ENCODE data around the gene PRKACG. TPM values are rescaled to one million over a fixed set of nuclear protein-coding genes. Genes with fewer than 3 reads are reported as not detected.
"Not testable (repeated sequence)": the region's sequence is repeated elsewhere in the genome, so short reads cannot be mapped to it uniquely, and the experiment has no call there.

Gene PRKACG
- not detected in 2 replicates for total RNA-seq (2014; rRNA removed; shearing (Covaris generic))
- not detected in 2 replicates for polyA plus RNA-seq (2015; cell fraction: cytosol; rRNA removed)
- polyA plus RNA-seq (2015; cell fraction: nucleus; rRNA removed) = not detected in 2 replicates

DNA sequence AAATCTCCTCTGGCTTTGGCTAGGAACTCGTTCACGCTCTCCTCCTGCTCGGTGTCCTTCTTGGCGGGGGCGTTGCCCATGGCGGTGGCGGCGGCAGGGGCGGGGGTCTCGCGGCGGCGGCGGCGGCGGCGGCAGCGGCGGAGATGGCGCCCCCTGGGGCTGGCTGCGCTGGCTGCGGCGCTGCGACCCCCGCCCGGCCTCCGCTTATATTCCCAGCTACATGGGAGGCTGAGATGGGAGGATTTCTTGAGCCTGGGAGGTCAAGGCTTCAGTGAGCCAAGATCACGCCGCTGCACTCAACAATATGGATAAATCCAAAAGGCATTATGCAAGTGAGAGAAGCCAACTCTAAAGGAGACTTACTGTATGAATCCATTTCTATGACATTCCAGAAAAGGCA, at the start of gene PRKACG:
Gene PRKACG (minus strand): TSS at position 101 of the 400 bp plus-strand sequence. CDS start 21 bp downstream, at position 80.
- in situ Hi-C loops (cut with HindIII; ENCODE audit: low pct_unique_long_range_greater_than_20kb, low sequenced_read_pairs) = no loop called here
- no peak for DNase-seq (ENCODE audit: low read depth, low spot score)

DNA sequence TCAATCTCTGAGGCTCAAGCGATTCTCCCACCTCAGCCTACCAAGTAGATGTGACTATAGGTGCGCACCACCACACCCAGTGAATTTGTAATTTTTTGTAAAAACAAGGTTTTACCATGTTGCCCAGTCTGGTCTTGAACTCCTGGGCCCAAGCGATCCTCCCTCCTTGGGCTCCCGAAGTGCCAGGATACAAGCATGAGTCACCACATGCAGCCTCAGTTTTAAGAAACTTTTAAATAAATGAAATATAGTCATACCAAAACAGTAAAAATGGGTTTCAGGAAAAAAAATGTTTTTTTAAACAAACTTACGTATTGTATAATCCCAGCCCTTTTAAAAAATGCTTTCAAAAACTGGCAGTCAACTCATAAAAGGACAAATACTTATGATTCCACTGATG, 48.3 kb upstream of the PRKACG start:
- in situ Hi-C loops (cut with HindIII; ENCODE audit: low pct_unique_long_range_greater_than_20kb, low sequenced_read_pairs) = no loop called here
- DNase-seq (ENCODE audit: low read depth, low spot score) = no peak

DNA sequence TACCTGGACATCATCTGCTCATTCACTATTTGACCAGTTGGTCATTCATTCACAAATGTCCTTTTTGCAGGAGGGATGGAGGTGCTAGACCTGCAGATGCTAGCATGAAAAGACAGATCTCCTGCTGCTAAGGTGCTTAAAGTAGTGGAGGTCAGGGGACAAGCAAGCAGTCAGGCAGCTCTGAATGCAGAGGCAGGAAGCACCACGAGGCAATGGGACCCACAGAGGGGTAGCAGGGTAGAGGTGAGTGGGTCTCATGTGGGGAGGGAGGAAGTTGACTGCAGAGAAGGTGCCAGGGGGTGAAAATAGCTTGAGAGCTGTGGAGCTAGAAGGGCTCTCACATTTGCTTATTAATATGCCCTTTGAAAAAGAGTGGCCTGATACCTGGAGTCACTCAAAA, 46.9 kb upstream of the PRKACG start:
- in situ Hi-C loops (cut with HindIII; ENCODE audit: low pct_unique_long_range_greater_than_20kb, low sequenced_read_pairs) = no loop called here
- DNase-seq (ENCODE audit: low read depth, low spot score) = no peak

DNA sequence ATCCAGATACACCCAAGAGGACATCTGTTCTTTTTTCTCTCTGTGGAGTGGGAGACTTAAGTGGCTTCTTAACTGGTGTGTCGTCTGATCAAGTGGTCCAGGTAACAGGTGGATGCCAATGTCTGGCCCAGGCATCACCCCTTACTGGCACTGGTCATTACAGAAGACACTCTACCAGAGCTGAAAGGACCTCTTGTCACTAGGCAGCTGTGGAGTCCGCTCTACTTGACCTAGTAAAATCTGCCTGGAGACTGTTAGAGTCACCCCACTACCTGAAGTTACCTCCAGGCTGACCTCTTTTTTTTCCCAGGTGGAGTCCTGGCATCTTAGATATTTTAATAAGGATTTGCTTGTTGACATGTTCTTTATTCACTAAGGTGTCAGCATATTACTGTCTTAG, 44.2 kb upstream of the PRKACG start:
- in situ Hi-C loops (cut with HindIII; ENCODE audit: low pct_unique_long_range_greater_than_20kb, low sequenced_read_pairs) = no loop called here

DNA sequence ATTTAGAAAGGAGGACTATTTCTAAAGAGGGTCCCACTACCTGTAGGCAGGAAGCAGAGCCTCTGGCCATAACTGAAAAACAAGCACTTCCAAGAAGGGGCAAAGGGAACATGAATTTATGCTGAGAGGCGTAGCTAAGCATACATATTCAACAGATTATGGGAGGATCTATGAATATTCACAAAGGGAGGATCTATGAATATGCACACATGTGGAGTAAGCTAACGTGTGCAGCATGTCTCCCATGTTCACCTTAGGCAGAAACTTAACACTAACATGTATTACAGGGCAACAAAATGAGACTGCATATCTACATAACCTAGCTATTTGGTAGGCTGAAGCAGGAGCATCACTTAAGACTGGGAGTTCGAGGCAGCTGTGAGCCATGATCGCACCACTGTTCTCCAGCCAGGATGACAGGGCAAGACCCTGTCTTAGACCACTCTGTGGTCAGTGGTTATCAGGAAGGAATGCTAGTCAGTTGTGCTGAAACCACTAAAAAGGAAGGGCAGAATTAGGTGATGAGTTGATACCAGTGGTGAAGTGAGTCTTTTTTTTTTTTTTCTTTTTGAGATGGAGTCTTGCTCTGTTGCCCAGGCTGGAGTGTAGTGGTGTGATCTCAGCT, 42.4 kb upstream of the PRKACG start:
- in situ Hi-C loops (cut with HindIII; ENCODE audit: low pct_unique_long_range_greater_than_20kb, low sequenced_read_pairs) = no loop called here
- DNase-seq (ENCODE audit: low read depth, low spot score) = no peak

More for the DNA sequence above, 44.2 kb upstream of the PRKACG start:
- DNase-seq (ENCODE audit: low read depth, low spot score) = no peak

DNA sequence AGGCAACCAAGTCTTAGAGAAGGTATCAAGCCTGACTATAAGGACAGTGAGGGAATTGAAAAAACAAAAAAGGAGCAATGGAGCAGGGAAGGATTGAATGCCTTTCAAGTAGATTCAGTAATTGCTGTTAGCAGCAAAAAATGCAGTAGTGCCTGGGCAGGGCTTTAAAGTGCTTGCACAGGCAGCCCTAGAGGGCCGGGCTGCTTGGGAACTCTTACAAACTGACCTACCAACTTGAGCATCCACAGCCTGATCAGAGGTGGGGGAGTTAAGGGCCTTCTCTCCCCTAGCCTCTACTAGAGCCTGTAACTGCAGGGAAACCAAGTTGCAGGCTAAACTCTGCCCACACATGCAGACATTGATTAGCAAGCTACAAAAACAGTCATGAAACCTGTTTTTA, 41.1 kb upstream of the PRKACG start:
- DNase-seq (ENCODE audit: low read depth, low spot score) = no peak
- in situ Hi-C loops (cut with HindIII; ENCODE audit: low pct_unique_long_range_greater_than_20kb, low sequenced_read_pairs) = no loop called here

DNA sequence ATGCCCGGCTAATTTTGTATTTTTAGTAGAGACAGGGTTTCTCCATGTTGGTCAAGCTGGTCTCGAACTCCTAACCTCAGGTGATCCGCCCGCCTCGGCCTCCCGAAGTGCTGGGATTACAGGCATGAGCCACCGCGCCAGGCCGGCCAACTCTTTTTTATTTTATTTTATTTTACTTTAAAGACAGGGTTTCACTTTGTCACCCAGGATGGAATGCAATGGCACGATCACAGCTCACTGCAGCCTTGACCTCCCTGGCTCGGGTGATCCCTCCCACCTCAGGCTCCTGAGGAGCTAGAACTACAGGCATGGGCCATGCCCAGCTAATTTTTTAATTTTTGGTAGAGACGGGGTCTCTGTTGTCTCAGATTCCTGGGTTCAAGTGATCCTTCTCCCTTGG, 37.0 kb upstream of the PRKACG start:
- in situ Hi-C loops (cut with HindIII; ENCODE audit: low pct_unique_long_range_greater_than_20kb, low sequenced_read_pairs); DNase-seq (ENCODE audit: low read depth, low spot score): not testable (repeated sequence)

DNA sequence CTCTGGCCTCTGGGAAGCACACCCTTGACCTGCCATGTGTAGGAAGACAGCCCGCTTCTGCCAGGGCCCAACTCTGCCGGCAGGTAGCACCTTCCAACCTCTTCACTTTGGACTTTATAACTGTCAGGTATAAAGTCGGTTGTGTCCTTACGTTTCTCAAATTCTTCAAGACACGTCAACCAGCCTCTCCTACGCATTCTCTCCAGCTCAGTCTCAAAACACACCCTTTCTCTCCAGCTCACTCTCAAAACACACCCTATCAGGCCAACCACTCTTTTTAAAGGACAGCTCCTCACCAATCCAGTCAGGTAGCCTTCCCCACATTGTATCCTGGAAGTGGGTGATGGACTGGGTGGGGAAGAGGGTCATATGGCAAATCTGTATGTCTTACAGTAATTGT, 35.2 kb upstream of the PRKACG start:
- in situ Hi-C loops (cut with HindIII; ENCODE audit: low pct_unique_long_range_greater_than_20kb, low sequenced_read_pairs) = no loop called here
- no peak for DNase-seq (ENCODE audit: low read depth, low spot score)

DNA sequence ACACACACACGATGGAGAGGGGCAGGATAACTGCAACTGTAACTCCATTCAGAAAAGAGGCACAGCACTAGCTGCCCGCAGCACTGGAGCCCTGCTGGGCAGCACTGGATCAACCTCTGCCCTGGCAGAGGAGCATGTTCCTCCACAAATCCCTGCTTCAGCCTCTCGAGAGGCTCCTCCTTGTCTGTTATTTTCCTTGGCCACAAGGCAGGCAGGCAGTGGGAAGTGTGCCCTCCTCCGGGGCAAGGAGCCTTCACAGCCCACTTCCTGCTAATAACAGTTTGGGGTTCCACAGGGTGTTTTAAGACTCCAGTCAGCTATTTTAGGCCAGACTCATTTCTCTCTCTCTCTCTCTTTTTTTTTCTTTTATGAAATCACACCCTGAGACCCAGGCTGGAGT, 33.5 kb upstream of the PRKACG start:
- no peak for DNase-seq (ENCODE audit: low read depth, low spot score)
- in situ Hi-C loops (cut with HindIII; ENCODE audit: low pct_unique_long_range_greater_than_20kb, low sequenced_read_pairs) = no loop called here

DNA sequence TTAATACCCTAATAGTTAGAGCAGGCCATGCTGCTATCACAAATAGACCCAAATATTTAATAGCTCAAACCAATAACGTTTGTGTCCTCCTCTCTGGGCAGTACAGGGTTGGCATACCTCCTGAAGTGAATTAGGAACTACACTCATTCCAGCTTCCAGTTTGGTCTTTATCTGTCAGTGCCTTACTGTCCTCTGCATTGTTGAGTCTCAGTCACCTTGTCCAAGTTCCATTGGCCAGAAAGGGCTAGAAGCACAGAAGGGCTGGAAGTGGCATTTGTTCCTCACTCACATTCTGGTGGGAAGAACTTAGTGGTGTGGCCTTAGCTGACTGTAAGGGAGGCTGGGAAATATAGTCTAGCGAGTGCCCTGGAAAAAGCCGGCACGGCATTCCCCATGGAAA, 32.8 kb upstream of the PRKACG start:
- no peak for DNase-seq (ENCODE audit: low read depth, low spot score)
- in situ Hi-C loops (cut with HindIII; ENCODE audit: low pct_unique_long_range_greater_than_20kb, low sequenced_read_pairs) = no loop called here

DNA sequence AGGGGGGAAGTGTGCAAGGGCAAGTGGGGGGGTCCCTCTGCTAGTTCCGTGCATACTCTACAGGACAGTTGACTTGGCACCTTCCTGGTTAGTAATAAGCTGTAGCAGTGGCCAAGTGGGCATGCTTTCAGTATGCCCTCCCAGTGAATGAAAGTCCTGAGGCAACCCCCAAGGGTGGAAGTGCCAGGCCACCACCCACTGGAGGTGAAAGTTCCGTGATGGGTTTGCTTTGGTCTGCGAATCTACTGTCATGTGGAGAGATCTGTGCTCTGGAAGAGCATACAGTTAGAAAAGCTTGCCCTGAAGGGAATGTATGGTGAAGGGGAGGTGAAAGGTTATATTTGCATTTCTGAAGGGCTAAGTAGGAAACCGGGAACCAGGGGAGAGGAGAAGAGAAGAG, 31.9 kb upstream of the PRKACG start:
- in situ Hi-C loops (cut with HindIII; ENCODE audit: low pct_unique_long_range_greater_than_20kb, low sequenced_read_pairs) = no loop called here
- no peak for DNase-seq (ENCODE audit: low read depth, low spot score)

DNA sequence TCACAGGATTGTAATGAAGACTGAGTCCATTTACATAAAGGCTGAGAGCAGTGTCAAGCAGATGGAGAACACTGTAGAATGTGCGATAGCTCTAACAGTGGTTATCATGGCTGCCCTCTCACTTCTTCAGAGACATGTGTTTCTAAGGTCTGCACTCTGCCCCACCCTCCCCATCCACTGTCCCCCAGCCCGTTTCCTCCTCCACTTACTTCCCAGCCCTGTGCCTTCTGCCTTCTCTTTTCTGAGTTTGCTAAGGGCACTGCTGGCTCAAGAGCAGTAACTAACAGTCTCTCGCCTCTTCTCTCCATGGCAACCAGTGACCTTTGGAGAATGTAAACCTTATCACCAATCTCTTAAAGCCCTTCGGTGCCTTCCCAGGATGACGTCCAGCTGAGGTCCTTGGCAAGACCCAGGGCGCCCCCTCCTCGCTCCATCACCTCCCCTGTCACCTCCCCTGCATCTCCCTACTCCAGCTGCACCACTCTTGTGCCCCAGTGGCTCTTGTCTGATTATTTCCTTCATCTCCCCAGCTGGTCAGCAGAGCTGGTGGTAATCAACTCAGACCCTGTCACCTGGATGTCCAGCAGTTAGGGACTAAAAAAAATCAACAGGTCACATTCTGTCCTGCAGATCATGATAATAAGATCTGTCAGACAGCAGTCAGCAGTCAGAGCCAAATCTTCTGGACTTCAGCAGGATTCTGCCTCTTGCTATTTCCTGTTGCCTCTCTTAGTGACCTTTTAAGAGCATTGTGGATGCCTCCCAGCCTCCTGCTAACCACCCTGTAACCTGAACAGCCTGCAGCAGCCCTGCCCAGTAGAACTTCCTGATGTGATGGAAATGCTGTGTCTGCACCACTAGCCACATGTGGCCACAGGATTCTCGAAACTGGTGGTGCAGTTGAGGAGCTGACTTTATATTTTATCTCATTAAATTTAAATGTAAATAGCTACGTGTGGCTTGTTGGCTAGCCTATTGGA, 30.6 kb upstream of the PRKACG start:
- no peak for DNase-seq (ENCODE audit: low read depth, low spot score)
- in situ Hi-C loops (cut with HindIII; ENCODE audit: low pct_unique_long_range_greater_than_20kb, low sequenced_read_pairs) = no loop called here

DNA sequence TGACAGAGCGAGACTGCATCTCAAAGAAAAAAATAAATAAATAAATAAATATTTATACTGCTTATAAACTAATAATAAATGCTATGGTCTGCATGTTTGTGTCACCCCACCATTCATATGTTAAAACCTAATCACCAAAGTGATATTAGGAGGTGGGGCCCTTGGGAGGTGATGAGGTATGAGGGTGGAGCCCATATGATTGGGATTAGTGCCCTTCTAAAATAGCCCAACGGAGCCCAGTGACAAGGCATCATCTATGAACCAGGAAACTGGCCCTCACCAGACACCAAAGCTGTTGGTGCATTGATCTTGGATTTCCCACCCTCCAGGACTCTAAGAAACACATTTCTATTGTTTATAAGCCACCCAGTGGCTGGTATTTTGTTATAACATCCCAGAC, 26.7 kb upstream of the PRKACG start:
- no peak for DNase-seq (ENCODE audit: low read depth, low spot score)
- in situ Hi-C loops (cut with HindIII; ENCODE audit: low pct_unique_long_range_greater_than_20kb, low sequenced_read_pairs) = no loop called here

DNA sequence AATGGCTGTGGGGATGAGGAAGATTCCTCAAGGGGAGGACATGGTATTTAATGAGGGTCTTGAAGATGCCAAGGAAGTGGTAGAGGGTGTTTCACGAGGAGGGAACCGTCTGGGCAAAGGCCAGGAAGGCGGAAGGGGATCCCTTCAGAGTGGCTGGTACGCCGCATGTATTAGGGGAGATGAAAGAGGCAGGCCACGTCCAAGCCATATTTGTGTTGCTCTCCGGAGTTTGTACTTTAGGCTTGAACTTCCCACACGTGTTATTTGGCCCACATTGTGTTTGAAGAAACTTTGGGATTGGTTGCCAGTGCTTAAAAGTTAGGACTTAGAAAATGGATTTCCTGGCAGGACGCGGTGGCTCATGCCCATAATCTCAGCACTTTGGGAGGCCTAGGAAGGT, 22.9 kb upstream of the PRKACG start:
- in situ Hi-C loops (cut with HindIII; ENCODE audit: low pct_unique_long_range_greater_than_20kb, low sequenced_read_pairs) = no loop called here
- DNase-seq (ENCODE audit: low read depth, low spot score) = no peak

DNA sequence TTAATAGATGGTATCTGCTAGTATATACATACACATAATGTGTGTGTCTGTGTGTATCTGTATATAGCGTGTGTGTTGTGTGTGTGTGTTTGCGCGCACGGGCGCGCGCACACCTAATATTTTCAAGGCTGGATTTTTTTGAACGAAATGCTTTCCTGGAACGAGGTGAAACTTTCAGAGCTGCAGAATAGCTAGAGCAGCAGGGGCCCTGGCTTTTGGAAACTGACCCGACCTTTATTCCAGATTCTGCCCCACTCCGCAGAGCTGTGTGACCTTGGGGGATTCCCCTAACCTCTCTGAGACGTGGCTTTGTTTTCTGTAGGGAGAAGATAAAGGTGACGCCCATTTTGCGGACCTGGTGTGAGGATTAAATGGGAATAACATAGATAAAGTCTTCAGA, 22.4 kb upstream of the PRKACG start:
- in situ Hi-C loops (cut with HindIII; ENCODE audit: low pct_unique_long_range_greater_than_20kb, low sequenced_read_pairs) = no loop called here
- peak; percentile 35 for DNase-seq (ENCODE audit: low read depth, low spot score)

DNA sequence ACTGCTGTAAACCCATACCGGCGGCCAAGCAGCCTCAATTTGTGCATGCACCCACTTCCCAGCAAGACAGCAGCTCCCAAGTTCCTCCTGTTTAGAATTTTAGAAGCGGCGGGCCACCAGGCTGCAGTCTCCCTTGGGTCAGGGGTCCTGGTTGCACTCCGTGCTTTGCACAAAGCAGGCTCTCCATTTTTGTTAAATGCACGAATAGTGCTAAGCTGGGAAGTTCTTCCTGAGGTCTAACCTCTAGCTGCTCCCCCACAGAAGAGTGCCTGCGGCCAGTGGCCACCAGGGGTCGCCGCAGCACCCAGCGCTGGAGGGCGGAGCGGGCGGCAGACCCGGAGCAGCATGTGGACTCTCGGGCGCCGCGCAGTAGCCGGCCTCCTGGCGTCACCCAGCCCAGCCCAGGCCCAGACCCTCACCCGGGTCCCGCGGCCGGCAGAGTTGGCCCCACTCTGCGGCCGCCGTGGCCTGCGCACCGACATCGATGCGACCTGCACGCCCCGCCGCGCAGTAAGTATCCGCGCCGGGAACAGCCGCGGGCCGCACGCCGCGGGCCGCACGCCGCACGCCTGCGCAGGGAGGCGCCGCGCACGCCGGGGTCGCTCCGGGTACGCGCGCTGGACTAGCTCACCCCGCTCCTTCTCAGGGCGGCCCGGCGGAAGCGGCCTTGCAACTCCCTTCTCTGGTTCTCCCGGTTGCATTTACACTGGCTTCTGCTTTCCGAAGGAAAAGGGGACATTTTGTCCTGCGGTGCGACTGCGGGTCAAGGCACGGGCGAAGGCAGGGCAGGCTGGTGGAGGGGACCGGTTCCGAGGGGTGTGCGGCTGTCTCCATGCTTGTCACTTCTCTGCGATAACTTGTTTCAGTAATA, 21.8 kb upstream of the PRKACG start, which contains the start of gene FXN:
Gene FXN (plus strand): TSS at position 315 of the 871 bp plus-strand sequence. CDS start 31 bp downstream, at position 346.
- in situ Hi-C loops (cut with HindIII; ENCODE audit: low pct_unique_long_range_greater_than_20kb, low sequenced_read_pairs) = no loop called here
- DNase-seq (ENCODE audit: low read depth, low spot score) = peak; percentile 79

DNA sequence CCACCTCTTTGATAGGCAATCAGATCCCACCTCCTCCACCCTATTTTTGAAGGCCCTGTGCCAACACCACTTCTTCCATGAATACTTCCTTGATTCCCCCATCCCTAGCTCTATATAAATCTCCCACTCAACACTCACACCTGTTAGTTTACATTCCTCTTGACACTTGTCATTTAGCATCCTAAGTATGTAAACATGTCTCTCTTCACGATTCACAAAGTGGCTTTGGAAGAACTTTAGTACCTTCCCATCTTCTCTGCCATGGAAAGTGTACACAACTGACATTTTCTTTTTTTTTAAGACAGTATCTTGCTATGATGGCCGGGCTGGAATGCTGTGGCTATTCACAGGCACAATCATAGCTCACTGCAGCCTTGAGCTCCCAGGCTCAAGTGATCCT, 20.2 kb upstream of the PRKACG start:
- DNase-seq (ENCODE audit: low read depth, low spot score) = no peak
- in situ Hi-C loops (cut with HindIII; ENCODE audit: low pct_unique_long_range_greater_than_20kb, low sequenced_read_pairs) = no loop called here
